Naive thymus-derived CD4-positive, alpha-beta T cell (primary cell): ENCODE data around the gene VPS26A. TPM values are rescaled to one million over a fixed set of nuclear protein-coding genes. Genes with fewer than 3 reads are reported as not detected.

Experiments
- ATAC-seq: fragments of 150-1000 bp; cut with Tn5 transposase; 2 replicates; pipeline ENCODE4 v1.10.0; 2021; ENCODE audit warnings: mild to moderate bottlenecking, moderate library complexity
- CTCF ChIA-PET: fragments of 350-600 bp; sonication (Branson Sonifier 250); formaldehyde crosslinking; loops from one replicate; lab custom pipeline; 2021; ENCODE audit warnings: antibody characterized with exemption; lab: Charles Lee
- POLR2A ChIA-PET: fragments of 350-600 bp; sonication (Branson Sonifier 250); formaldehyde crosslinking; loops from one replicate; lab custom pipeline; 2021; ENCODE audit warnings: antibody characterized with exemption, inconsistent platforms; lab: Charles Lee
- DNase-seq, 9 donors: peaks; one replicate each; pipeline versions ENCODE4 v3.0.0 to v3.0.0-alpha.2; 2020 to 2022; ENCODE audit warnings: mixed read lengths in 1 of 9
- H3K27ac ChIP-seq: one replicate; pipeline ENCODE4 v1.7.0; 2013; ENCODE audit warnings: mild to moderate bottlenecking, low read depth, low read length, moderate library complexity
- H3K27me3 ChIP-seq, 2 donors: one replicate each; pipeline ENCODE4 v1.7.0; 2013; ENCODE audit warnings: low read length in 2 of 2, mild to moderate bottlenecking in 2 of 2, moderate library complexity in 2 of 2; ENCODE audit not compliant: control insufficient read depth in 2 of 2, insufficient read depth in 2 of 2
- H3K36me3 ChIP-seq, 3 experiments: 1 replicate in 2 of 3; 2 replicates in 1 of 3; pipeline ENCODE4 v1.7.0; 2013; ENCODE audit warnings: low read length in 3 of 3, mild to moderate bottlenecking in 3 of 3, moderate library complexity in 1 of 3; ENCODE audit not compliant: insufficient read depth in 3 of 3, control insufficient read depth in 2 of 3
- H3K4me1 ChIP-seq, 2 donors: one replicate each; pipeline ENCODE4 v1.7.0; 2013; ENCODE audit warnings: low read length in 2 of 2, mild to moderate bottlenecking in 2 of 2, moderate library complexity in 1 of 2; ENCODE audit not compliant: control insufficient read depth in 2 of 2, insufficient read depth in 2 of 2
- H3K4me3 ChIP-seq: 2 replicates; pipeline ENCODE4 v1.7.0; 2013; ENCODE audit warnings: mild to moderate bottlenecking, low read length
- H3K9me3 ChIP-seq, 3 experiments: 1 replicate in 2 of 3; 2 replicates in 1 of 3; pipeline ENCODE4 v1.7.0; 2013; ENCODE audit warnings: low read length in 3 of 3; ENCODE audit not compliant: control insufficient read depth in 2 of 3
- H3K27ac Mint-ChIP-seq, 9 donors: one replicate each; pipeline ENCODE4 v1.8.0; 2020 to 2022; ENCODE audit warnings: mixed read lengths in 9 of 9, mild to moderate bottlenecking in 8 of 9, moderate library complexity in 5 of 9, inconsistent platforms in 2 of 9
- H3K27me3 Mint-ChIP-seq, 5 donors: one replicate each; pipeline ENCODE4 v1.8.0; 2021 to 2022; ENCODE audit warnings: mixed read lengths in 5 of 5, mild to moderate bottlenecking in 1 of 5
- H3K36me3 Mint-ChIP-seq, 5 donors: one replicate each; pipeline ENCODE4 v1.8.0; 2020 to 2022; ENCODE audit warnings: mixed read lengths in 5 of 5, mild to moderate bottlenecking in 3 of 5, inconsistent platforms in 1 of 5
- H3K4me1 Mint-ChIP-seq, 7 donors: one replicate each; pipeline ENCODE4 v1.8.0; 2020 to 2022; ENCODE audit warnings: mixed read lengths in 7 of 7, mild to moderate bottlenecking in 3 of 7, inconsistent platforms in 1 of 7
- H3K4me3 Mint-ChIP-seq, 10 donors: one replicate each; pipeline ENCODE4 v1.8.0; 2020 to 2022; ENCODE audit warnings: mild to moderate bottlenecking in 10 of 10, mixed read lengths in 10 of 10, moderate library complexity in 6 of 10, inconsistent platforms in 2 of 10
- H3K9me3 Mint-ChIP-seq, 11 donors: one replicate each; pipeline ENCODE4 v1.8.0; 2020 to 2022; ENCODE audit warnings: mixed read lengths in 11 of 11, mild to moderate bottlenecking in 4 of 11, inconsistent platforms in 1 of 11, moderate library complexity in 1 of 11
- intact Hi-C, 2 donors: fragments of 100-400 bp; cut with micrococcal nuclease; formaldehyde crosslinking; loops; one replicate each; pipeline ENCODE4 v1.15.1; 2023
- polyA plus RNA-seq, 2 donors: library from polyadenylated mRNA; unstranded; fragments of 300-500 nt; fragmentation: Illumina TruSeq; gene quantifications; one replicate each; pipeline ENCODE4 v1.2.3, GENCODE V29; 2021
- total RNA-seq, 6 experiments: library from RNA in 5 of 6; stranded (reverse) in 5 of 6; gene quantifications; 1 replicate in 5 of 6; 2 replicates in 1 of 6; pipeline ENCODE4 v1.2.3 and lab custom pipeline; 2021 to 2026

The VPS26A gene
- total and polyA plus RNA-seq, 7 experiments from 2014 or later = 25.5 to 35.0 (median 29.1) TPM

DNA sequence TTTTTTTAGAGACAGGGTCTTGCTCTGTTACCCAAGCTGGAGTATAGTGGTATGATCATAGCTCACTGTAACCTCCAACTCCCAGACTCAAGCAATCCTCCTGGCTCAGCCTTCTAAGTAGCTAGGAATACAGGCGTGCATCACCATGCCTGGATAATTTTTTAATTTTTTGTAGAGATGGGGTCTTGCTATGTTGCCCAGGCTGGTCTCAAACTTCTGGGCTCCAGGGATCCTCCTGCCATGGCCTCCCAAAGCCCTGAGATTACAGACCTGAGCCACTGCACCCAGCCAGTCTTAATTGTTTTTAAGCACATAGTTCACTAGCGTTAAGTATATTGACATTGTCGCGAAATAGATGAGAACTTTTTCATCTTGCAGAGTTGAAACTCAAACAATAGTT is 58.0 kb downstream of the VPS26A start:
- no peaks in the 10 kb centered on the region for H3K9me3 ChIP-seq
- H3K4me3 ChIP-seq = no peak overlapping the region
- peaks cover 6 to 31% (median 6%) of the 10 kb centered on the region in 3 experiments for H3K36me3 ChIP-seq
- peaks cover 0 to 3% (median 0%) of the 10 kb centered on the region in 11 donors for H3K9me3 Mint-ChIP-seq
- DNase-seq (no peak), ATAC-seq (no peak)
- peak overlapping the region; percentile 39 for H3K27ac ChIP-seq
- H3K4me1 Mint-ChIP-seq = peaks cover 25 to 67% (median 47%) of the 10 kb centered on the region in 7 donors
- no peaks in the 10 kb centered on the region for H3K27me3 ChIP-seq
- intact Hi-C loops = loop anchor here in 1 of 2 donors (5.0 kb wide), 2 partner anchors 135 to 280 kb away; partner anchors contain the start of gene DDX50
- peaks cover 12 to 15% of the 10 kb centered on the region in 2 donors for H3K4me1 ChIP-seq
- peak overlapping the region in 2 of 10 donors; percentile 26 to 96 for H3K4me3 Mint-ChIP-seq
- H3K27me3 Mint-ChIP-seq = no peaks in the 10 kb centered on the region
- peaks cover 0 to 21% (median 5%) of the 10 kb centered on the region in 5 donors for H3K36me3 Mint-ChIP-seq
- POLR2A ChIA-PET = interaction anchor here (0.6 to 1.4 kb wide), 2 partner anchors 9 to 57 kb away, joined by 5 to 6 read pairs; no protein-coding TSS in a partner anchor
- CTCF ChIA-PET = no interaction called here
- H3K27ac Mint-ChIP-seq = peak overlapping the region in 2 of 9 donors; percentile 13 to 49

DNA sequence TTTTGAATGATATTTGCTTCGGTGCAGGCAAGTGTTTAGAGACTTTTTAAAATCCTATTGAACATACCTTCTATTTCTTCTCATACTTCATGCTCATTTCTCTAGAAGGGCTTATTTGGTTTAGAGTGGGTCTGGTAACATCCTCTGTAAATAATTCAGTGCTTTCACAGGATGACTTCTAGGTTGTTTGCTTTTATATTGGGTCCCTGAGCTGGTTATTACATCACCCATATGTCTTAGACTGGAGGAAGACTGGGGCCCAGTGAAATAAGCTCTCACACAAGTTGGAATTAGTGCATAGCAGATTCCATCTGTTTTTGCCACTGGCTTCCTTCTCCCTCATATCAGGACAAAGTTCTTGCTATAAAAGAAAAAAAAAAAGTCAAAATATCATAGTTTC is 62.5 kb downstream of the VPS26A start:
- no peak for ATAC-seq
- intact Hi-C loops = no loop called here
- H3K27me3 Mint-ChIP-seq = no peaks in the 10 kb centered on the region
- peak overlapping the region in 2 of 9 donors; percentile 14 to 22 for H3K27ac Mint-ChIP-seq
- Histone ChIP-seq H3K27ac (no peak overlapping the region), H3K4me3 (no peak overlapping the region), H3K36me3 (peaks cover 15 to 63% (median 16%) of the 10 kb centered on the region in 3 experiments), H3K4me1 (peaks cover under 1 to 4% of the 10 kb centered on the region in 2 donors), H3K9me3 (no peaks in the 10 kb centered on the region), H3K27me3 (no peaks in the 10 kb centered on the region)
- CTCF ChIA-PET = no interaction called here
- no peaks in the 10 kb centered on the region for H3K9me3 Mint-ChIP-seq
- no peak overlapping the region for H3K4me3 Mint-ChIP-seq
- peaks cover 14 to 38% (median 27%) of the 10 kb centered on the region in 7 donors for H3K4me1 Mint-ChIP-seq
- no peak for DNase-seq
- H3K36me3 Mint-ChIP-seq = peaks cover 8 to 42% (median 12%) of the 10 kb centered on the region in 5 donors
- POLR2A ChIA-PET = no interaction called here

DNA sequence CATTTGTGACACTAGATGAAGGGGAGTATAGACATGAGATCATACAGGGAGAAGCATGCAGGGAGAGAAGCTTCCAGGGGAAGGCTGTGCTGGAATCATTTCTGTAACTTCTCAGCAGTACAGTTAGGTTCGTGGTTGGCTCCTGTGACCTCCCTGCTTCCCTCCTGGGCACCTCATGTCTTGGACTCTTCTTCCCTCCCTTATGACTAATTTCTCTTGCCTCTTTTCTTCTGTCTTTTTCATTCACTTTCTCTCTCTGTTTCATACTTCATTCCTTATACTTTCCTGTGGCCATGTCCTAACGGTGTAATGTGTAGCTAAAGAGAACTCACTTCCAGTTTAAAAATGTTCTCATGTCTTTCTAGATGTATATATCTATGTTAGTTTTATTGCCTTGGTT is 77.1 kb downstream of the VPS26A start:
- H3K27ac ChIP-seq = no peak overlapping the region

DNA sequence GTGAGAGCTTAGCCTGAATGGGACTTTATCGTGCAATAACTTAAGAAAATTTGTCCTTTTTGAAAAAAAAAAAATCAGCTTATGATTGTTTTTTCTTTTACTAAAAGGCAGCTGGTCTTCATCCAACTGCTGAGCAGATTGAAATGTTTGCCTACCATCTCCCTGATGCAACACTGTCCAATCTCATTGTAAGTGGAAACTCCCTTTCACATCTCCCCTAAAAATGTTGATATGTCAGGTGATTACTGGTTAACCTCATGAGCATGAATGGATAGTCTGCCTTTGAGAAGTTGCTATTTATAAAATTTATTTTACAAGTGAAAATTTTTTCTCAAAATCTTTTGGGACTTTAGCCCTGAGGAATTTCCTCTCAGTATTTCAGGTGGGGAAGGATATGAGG is 78.4 kb downstream of the VPS26A start:
- H3K4me3 Mint-ChIP-seq = peak overlapping the region in 1 of 10 donors; percentile 63
- no peaks in the 10 kb centered on the region for H3K27me3 ChIP-seq
- H3K4me1 ChIP-seq = peaks cover 0 to 35% of the 10 kb centered on the region in 2 donors
- H3K36me3 ChIP-seq = peaks cover 9 to 71% (median 24%) of the 10 kb centered on the region in 3 experiments
- DNase-seq (no peak), ATAC-seq (peak; percentile 67)
- ChIA-PET POLR2A (interaction anchor here (0.7 kb wide), 1 partner anchor 146 kb away, joined by 3 read pairs; no protein-coding TSS in a partner anchor), CTCF (no interaction called here)
- intact Hi-C loops = loop anchor here in 1 of 2 donors (1.0 kb wide), 1 partner anchor 22 kb away; the partner anchor contains the start of gene SUPV3L1
- no peaks in the 10 kb centered on the region for H3K27me3 Mint-ChIP-seq
- H3K9me3 ChIP-seq = no peaks in the 10 kb centered on the region
- H3K27ac Mint-ChIP-seq = peak overlapping the region in 1 of 9 donors; percentile 51
- peaks cover 6 to 33% (median 19%) of the 10 kb centered on the region in 5 donors for H3K36me3 Mint-ChIP-seq
- peaks cover 0 to 60% (median 0%) of the 10 kb centered on the region in 7 donors for H3K4me1 Mint-ChIP-seq
- no peaks in the 10 kb centered on the region for H3K9me3 Mint-ChIP-seq
- no peak overlapping the region for H3K27ac ChIP-seq
- no peak overlapping the region for H3K4me3 ChIP-seq

More for the DNA sequence above, 77.1 kb downstream of the VPS26A start:
- ChIA-PET POLR2A (no interaction called here), CTCF (no interaction called here)
- intact Hi-C loops = no loop called here
- Mint-ChIP-seq H3K36me3 (peaks cover 6 to 27% (median 12%) of the 10 kb centered on the region in 5 donors), H3K9me3 (no peaks in the 10 kb centered on the region), H3K4me3 (no peak overlapping the region), H3K4me1 (peaks cover 0 to 49% (median 0%) of the 10 kb centered on the region in 7 donors), H3K27me3 (no peaks in the 10 kb centered on the region), H3K27ac (peak overlapping the region in 2 of 9 donors; percentile 5 to 51)
- Histone ChIP-seq H3K27me3 (no peaks in the 10 kb centered on the region), H3K4me1 (peaks cover 0 to 30% of the 10 kb centered on the region in 2 donors), H3K36me3 (peaks cover 5 to 71% (median 19%) of the 10 kb centered on the region in 3 experiments), H3K4me3 (no peak overlapping the region), H3K9me3 (no peaks in the 10 kb centered on the region)
- no peak for ATAC-seq
- no peak for DNase-seq

DNA sequence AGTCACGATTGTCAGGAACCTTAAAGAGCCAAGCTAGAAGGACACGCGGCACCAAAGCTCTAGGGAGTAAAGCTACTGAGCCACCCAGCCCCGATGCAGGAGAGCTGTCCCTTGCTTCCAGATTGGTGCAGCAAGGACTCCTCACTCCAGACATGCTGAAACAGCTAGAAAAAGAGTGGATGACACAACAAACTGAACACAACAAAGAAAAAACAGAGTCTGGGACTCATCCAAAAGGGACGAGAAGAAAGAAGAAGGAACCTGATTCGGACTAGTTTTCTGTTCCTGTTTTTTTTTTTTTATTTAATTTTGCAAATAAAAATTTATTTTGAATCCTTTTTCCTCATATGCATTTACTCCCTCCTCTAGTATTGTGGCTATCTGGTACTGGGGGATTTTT is 84.8 kb downstream of the VPS26A start:
- H3K9me3 Mint-ChIP-seq = no peaks in the 10 kb centered on the region
- H3K9me3 ChIP-seq = no peaks in the 10 kb centered on the region
- H3K4me3 ChIP-seq = no peak overlapping the region
- H3K27me3 ChIP-seq = no peaks in the 10 kb centered on the region
- H3K36me3 Mint-ChIP-seq = peaks cover 0 to 45% (median 25%) of the 10 kb centered on the region in 5 donors
- no peaks in the 10 kb centered on the region for H3K27me3 Mint-ChIP-seq
- ATAC-seq = no peak
- peaks cover 0 to 22% of the 10 kb centered on the region in 2 donors for H3K4me1 ChIP-seq
- ChIA-PET CTCF (no interaction called here), POLR2A (no interaction called here)
- DNase-seq = no peak
- peaks cover 11 to 54% (median 18%) of the 10 kb centered on the region in 3 experiments for H3K36me3 ChIP-seq
- intact Hi-C loops = loop anchor here in 1 of 2 donors (2.0 kb wide), 1 partner anchor 14 kb away; no protein-coding TSS in a partner anchor
- peaks cover 0 to 63% (median 0%) of the 10 kb centered on the region in 7 donors for H3K4me1 Mint-ChIP-seq
- H3K27ac ChIP-seq = no peak overlapping the region
- H3K27ac Mint-ChIP-seq = peak overlapping the region in 2 of 9 donors; percentile 19 to 49
- no peak overlapping the region for H3K4me3 Mint-ChIP-seq

DNA sequence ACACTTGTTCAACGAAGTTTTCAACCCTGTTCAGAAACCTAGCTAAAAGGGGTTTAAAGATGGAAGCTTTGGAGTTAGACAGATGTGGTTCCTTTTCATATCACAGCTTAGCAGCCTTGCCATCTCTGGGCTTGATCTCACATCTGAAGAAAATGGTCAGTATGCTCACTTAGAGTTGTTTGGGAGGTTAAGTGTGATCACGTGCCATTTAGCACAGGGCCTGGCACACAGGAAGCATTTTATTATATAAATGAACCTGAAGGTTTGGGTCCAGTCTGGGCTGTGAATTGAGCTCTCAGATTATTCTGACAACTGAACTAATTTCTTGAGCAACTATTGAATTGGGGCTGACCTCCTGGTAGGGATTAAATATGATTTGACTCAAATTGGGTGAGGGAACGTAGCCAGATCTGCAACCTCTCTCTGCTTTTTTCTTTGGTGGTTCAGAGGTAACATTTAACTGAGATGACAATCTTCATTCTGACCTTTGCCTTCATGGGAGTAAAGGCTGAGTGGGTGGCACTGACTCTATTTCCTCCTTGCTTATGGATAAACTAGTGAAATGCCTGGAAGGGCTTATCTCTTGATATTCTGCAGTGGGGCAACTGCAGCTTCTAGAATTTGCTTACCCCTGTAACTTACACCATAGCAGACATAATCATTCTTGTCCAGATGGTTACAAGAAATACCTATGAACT is 86.0 kb downstream of the VPS26A start:
- Mint-ChIP-seq H3K27ac (peak overlapping the region in 3 of 9 donors; percentile 0 to 40 (median 3)), H3K36me3 (peaks cover 0 to 49% (median 25%) of the 10 kb centered on the region in 5 donors), H3K4me3 (peak overlapping the region in 1 of 10 donors; percentile 1), H3K27me3 (no peaks in the 10 kb centered on the region), H3K4me1 (peaks cover 0 to 67% (median 5%) of the 10 kb centered on the region in 7 donors), H3K9me3 (peaks cover 0 to 7% (median 0%) of the 10 kb centered on the region in 11 donors)
- no peak overlapping the region for H3K27ac ChIP-seq
- POLR2A ChIA-PET = no interaction called here
- H3K9me3 ChIP-seq = no peaks in the 10 kb centered on the region
- no peak for DNase-seq
- intact Hi-C loops = loop anchor here in 1 of 2 donors (2.0 kb wide), 1 partner anchor 13 kb away; no protein-coding TSS in a partner anchor
- no peak for ATAC-seq
- H3K36me3 ChIP-seq = peaks cover 8 to 42% (median 18%) of the 10 kb centered on the region in 3 experiments
- peaks cover under 1 to 23% of the 10 kb centered on the region in 2 donors for H3K4me1 ChIP-seq
- no peaks in the 10 kb centered on the region for H3K27me3 ChIP-seq
- CTCF ChIA-PET = no interaction called here
- H3K4me3 ChIP-seq = no peak overlapping the region
